Activated CD8-positive, alpha-beta memory T cell treated with anti-CD3 and anti-CD28 coated beads for 48 hours (primary cell): ENCODE data around the gene RAD54L.
A peak's percentile ranks its signal among the peaks of the same experiment; 100 is the strongest.
"Not testable (repeated sequence)": the region's sequence is repeated elsewhere in the genome, so short reads cannot be mapped to it uniquely, and the experiment has no call there.

Source experiments
- DNase-seq, 3 experiments: peaks; one replicate each; pipeline ENCODE4 v3.0.0-alpha.2; 2020; ENCODE audit warnings: low read depth in 2 of 3, low spot score in 2 of 3

RAD54L gene

GRCh38 chr1:46247436-46248121 lies at the start of gene RAD54L:
TSS of gene RAD54L (plus strand) at chr1:46247763. CDS start at chr1:46248406, 643 bp downstream.
- DNase-seq = peak; percentile 80 to 89 (median 88)

- DNase-seq = peak; percentile 48 to 75 (median 50)
Measured at GRCh38 chr1:46197964-46198811, 49.4 kb upstream of the RAD54L start, which contains the start of gene POMGNT1. TSS of gene POMGNT1 (minus strand) at chr1:46198434. CDS start at chr1:46197821, 613 bp downstream.

GRCh38 chr1:46199233-46199749 lies 48.3 kb upstream of the RAD54L start:
- no peak for DNase-seq

DNA sequence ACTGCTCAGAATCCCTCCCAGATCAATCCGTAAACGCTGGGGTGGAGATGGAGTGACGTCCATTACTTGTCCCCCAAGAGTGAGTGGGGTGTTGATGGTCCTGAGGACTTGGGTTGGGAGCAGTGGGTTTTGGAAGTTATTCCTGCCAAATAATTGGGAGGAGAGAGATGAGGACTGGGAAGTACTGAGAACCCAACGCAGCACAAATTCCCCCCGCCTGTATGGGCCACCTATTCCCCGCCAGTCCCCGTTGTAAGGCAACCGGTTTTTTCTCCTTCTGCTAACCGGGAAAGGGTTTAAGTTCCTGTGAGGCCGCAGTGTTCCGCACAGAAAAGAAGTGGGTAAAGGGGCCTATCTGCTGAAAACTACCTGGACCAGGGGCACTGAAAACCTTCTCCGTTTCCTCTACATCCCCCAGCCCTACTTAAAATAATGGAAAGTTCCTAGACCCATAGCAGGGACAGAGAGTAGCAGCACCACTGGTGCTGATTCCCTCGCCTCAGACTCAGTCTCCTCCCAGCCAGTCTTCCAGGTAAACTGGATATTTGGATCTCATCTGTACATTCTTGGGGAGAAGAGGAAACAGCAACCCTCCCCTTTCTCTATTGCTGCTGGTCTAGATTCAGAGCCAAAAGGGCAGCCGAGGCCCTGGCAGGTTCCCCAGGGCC lies 43.7 kb upstream of the RAD54L start:
- DNase-seq = no peak

- DNase-seq = no peak
Measured at GRCh38 chr1:46204406-46204742, 43.2 kb upstream of the RAD54L start.

DNA sequence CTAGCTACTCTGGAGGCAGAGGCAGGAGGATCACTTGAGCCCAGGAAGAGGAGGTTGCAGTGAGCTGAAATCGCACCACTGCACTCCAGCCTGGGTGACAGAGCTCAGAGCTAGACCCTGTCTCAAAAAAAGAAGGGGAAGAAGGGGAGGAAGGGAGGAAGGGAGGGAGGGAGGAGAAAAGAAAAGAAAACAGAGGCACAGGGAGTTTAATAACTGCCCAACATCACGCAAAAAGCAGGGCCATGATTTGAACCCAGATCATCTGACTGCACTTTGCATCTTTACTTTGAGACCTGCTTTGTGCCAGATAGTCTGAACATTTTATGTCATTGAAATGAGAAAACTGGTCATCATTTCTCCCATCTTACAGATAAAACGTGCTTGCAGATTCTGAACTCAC lies 42.4 kb upstream of the RAD54L start:
- no peak for DNase-seq

GRCh38 chr1:46205791-46206190 lies 41.8 kb upstream of the RAD54L start:
- no peak for DNase-seq

DNA sequence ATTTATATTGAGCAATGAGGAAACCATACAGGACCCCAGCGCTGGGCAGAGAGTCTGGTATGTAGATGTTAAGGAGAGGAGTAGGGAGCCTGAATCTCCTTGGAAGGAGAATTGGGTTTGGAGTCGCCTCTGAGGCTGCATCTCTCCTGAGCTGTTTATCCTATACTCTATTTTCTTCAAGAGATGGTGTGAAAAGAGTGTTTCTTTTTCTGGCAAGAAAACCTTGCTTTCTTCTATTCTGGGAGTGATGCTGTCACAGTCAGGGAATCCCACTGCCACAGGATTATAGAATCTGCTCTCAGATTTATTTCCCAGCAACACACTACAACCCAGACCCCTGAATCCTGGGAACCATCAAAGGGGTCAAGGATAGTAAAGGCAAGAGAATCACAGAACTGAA lies 41.2 kb upstream of the RAD54L start:
- DNase-seq = no peak

DNA sequence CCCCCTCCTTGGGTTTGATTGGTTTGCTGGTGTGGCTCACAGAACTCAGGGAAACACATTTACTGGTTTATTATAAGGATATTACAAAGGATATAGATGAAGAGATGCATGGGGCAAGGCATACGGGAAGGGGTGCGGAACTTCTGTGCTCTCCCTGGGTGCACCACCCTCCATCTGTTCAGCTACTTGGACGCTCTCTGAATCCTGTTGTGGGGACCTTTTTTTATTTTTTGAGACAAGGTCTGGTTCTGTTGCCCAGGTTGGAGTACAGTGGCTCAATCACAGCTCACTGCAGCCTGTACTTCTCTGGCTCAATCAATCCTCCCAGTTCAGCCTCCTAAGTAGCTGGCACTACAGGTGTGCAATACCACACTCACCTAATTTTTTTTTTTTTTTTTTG lies 37.0 kb upstream of the RAD54L start:
- no peak for DNase-seq

- DNase-seq = no peak
Measured at GRCh38 chr1:46211051-46211450, 36.5 kb upstream of the RAD54L start.

GRCh38 chr1:46215504-46215903 lies 32.1 kb upstream of the RAD54L start:
- DNase-seq = no peak

GRCh38 chr1:46218443-46218842 lies 29.1 kb upstream of the RAD54L start:
- DNase-seq = no peak

- no peak for DNase-seq
Measured at GRCh38 chr1:46219551-46220520, 27.7 kb upstream of the RAD54L start.

DNA sequence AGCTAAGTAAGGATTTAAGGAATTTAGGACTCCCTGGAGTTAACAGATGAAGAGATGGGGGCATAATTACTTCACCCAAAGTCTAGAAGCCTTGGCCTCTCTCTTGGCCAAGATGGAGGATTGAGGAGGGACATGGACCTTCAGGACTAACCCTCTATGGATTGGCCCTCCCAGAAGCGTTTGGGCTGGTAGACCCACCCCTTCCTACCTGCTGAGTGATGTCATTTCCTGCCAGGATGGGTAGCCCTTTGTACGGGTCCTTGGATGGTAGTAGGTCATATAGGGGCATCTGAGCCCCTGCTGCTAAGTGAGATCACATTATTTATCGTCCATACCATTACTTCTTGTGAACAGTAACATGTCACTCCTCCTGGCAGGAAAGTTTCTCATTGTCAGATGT lies 26.8 kb upstream of the RAD54L start:
- DNase-seq = no peak

DNA sequence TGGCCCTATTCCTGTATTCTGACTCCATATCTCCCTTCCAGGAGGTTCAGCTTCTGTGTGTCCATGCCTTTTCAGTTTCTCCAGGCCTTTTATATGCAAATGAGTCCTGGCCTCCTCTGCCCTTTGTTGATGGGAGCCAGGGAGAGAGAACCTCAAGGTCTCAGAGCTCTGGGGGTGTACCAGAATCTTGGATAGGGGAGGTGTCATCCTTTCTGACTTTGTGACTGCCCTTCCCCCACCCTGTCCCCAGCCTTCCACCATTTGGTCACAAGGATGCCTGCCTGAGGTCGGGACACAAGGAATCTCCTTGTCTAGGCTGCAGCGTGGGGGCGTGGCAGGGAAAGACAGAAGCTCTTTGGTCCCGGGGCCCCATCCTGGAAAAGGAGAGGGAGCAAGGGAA lies 25.8 kb upstream of the RAD54L start:
- DNase-seq = no peak

DNA sequence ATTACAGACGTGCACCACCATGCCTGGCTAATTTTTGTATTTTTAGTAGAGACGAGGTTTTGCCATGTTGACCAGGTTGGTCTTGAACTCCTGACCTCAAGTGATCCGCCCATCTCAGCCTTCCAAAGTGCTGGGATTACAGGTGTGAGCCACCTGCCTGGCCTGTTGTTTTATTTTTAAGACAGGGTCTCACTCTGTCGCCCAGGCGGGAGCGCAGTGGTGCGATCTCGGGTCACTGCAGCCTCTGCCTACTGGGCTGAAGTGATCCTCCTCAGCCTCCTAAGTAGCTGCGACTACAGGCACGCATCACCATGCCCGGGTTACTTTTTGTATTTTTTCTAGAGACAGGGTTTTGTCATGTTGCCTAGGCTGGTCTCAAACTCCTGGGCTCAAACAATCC lies 24.5 kb upstream of the RAD54L start:
- not testable (repeated sequence) for DNase-seq

- DNase-seq = peak in 1 of 3 experiments; percentile 37
Measured at GRCh38 chr1:46223472-46223943, 24.1 kb upstream of the RAD54L start.

DNA sequence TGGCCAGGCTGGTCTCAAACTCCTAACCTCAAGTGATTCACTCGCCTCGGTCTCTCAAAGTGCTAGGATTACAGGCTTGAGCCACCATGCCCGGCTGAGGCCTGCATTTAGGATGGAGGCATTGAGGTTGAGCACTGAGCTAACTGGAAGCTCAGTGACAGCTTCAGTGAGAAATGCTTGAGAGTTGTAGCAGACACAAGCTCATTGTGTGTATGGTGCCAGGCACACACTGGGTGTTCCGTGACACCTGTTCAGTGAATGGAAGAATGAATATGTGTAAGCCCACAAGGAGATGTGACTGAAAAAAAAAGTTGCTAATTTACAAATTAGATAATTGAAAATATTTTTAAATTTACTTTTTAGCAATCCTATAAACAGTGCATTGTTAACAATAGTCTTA lies 22.6 kb upstream of the RAD54L start:
- no peak for DNase-seq

- not testable (repeated sequence) for DNase-seq
Measured at GRCh38 chr1:46231231-46231630, 16.3 kb upstream of the RAD54L start.

GRCh38 chr1:46236882-46237281 lies 10.7 kb upstream of the RAD54L start:
- no peak for DNase-seq
